GM03348 (cell line): ENCODE data around the gene RAD51B.
A peak's percentile ranks its signal among the peaks of the same experiment; 100 is the strongest.

Source experiments
- DNase-seq: peaks from one replicate; pipeline ENCODE4 v3.0.0; 2012; ENCODE audit warnings: low spot score

The RAD51B gene

GRCh38 chr14:67835596-67835995 lies 16.0 kb downstream of the RAD51B start:
- DNase-seq = no peak

DNA sequence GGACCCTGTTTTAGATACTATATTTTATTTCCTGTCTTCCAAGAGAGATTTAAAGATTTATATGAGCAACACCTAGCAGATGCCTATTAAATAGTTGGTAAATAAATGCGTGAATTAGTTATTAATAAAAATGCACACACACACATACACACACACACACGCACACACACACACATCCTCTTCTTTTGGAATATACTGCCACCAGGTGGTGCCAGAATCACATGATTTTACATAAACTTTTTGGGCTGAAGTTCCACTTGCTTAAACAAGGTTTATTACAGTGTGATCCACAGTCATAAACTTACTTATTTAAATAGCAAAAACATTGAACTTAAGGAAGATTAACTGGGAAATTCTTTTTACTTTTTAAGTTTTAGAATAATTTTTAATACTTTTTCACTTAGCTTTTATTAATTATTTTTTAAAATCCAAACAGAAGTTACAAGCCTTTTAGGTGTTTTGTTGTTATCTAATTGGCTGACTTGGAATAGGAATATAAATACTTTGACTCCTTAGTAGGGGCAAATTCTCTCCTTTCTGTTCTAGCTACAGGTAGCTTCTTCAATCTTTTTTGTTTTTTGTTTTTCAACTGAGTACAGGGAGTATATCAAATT lies 17.5 kb downstream of the RAD51B start:
- DNase-seq = peak; percentile 59

DNA sequence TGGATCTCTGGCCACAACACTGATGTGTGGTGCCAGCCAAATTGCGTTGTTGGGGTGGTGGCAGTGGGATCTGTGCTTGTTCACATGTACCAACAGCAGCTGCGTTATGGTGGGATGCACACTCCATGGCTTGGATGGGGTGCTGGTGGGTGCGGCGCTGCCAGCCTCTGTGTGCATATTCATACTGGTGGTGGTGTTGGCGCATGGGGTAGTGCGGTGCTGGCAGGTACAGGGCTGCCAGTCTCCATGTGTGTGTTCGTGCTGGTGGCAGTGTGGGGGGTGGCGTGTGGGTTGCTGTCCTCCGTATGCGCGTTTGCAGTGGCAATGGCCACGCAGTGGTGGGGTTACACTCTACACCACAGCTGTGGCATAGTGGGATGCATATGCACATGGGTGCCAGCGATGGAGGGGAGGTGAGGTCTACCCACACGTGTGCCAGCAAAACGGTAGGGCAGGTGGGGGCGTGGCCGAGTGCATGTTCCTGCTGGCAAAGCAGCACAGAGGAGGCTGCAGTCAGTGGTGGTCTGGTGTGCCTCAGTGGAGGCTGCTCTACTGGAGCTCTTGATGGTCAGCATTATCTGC lies 26.5 kb downstream of the RAD51B start:
- no peak for DNase-seq

- no peak for DNase-seq
Measured at GRCh38 chr14:67850066-67850830, 30.7 kb downstream of the RAD51B start.

- DNase-seq = no peak
Measured at GRCh38 chr14:67851785-67852410, 32.3 kb downstream of the RAD51B start.

DNA sequence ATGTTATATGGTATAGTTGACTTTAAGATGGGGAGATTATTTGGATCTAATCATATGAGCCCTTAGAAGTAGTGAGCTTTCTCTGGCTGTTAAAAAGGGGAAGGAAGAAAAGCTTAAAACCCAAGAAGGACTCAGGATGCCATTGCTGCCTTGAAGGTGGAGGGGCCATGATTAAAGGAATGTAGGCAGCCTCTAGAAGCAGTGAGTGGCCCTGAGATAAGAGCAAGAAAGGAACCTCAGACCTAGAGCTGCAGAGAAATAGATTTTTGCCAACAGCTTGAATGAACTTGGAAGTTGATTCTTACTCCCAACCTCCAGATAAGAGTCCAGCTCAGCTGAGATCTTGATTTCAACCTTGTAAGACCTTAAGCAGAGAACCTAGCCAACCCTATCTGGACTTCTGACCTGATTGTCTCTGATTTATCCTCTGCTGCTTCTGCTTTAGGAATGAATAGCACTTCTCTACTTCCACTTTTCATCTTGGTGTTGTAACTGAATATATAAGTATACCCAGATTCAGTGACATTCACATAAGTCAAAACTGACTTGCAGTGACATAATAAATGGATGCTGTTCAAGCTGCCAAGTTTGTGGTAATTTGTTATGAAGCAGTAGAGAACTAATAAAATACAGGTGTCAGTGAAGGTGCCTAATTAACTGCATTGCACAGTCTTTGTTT lies 33.5 kb downstream of the RAD51B start:
- no peak for DNase-seq

- DNase-seq = no peak
Measured at GRCh38 chr14:67853715-67854114, 34.1 kb downstream of the RAD51B start.

GRCh38 chr14:67856827-67857226 lies 37.2 kb downstream of the RAD51B start:
- peak; percentile 45 for DNase-seq

DNA sequence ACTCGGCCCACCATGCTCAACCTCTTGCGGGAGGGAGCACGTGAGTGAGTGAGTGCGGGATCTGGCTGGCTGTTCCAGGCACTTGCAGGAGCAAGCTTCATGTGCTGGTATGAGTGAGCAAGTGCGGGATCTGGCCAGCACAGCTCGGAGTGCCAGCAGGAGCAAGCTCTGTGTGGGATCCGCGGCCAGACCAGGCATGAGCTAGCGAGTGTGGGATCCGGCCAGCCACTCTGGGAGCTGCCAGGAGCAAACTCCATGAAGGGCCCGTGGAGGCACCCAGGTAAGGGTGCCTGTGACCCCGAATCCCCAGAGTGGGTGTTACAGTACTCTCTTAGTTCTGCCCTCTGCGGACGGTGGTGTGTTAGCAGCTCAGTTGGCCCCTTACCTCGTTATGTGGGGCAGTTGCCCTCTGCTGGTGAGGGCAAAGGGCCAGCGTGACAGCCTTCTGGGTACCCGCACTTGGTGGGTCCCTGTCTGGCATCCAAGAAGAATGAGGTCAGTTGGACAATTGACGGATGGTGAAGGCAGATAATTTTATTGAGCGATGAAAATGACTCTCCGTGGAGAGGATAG lies 38.3 kb downstream of the RAD51B start:
- no peak for DNase-seq

- DNase-seq = no peak
Measured at GRCh38 chr14:67859169-67859749, 39.7 kb downstream of the RAD51B start.

DNA sequence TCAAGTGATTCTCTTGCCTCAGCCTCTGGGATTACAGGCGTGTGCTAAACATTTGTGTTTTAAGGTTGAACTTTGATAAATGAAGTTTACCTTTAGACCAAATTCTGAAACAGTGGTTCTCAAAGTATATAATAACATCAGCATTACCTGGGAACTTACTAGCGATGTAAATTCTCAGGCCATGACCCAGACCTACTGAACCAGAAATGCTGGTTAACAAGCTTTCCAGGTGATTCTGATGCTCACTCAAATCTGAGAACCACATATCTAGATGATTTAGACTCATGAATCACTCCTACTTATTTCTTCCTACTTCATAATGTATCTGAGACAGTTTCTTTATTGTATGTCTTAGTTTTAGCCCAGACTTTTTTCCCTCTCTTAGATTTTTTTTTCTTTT lies 43.6 kb downstream of the RAD51B start:
- no peak for DNase-seq

- DNase-seq = no peak
Measured at GRCh38 chr14:67875175-67876006, 55.8 kb downstream of the RAD51B start.

- DNase-seq = no peak
Measured at GRCh38 chr14:67879026-67879425, 59.4 kb downstream of the RAD51B start.

DNA sequence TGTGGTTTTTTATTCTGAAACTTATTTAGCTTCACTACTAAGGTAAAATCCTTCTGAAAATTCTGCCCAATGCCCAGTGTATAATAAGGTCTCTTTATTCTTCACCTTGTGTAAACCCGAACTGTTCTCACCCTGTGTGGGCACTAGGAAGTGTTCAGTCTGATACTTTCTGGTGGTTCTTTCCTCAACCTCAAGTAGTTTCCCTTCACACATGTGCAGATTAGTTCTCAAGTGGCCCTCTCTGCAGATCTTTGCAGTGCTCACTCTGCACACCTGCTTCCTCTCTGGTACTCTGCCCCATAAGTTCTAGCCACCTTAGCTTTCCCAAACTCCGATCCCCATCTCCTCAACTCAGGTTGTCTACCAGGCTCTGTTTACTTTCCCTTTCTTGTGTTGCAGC lies 61.6 kb downstream of the RAD51B start:
- no peak for DNase-seq

- no peak for DNase-seq
Measured at GRCh38 chr14:67882986-67883555, 63.5 kb downstream of the RAD51B start.

DNA sequence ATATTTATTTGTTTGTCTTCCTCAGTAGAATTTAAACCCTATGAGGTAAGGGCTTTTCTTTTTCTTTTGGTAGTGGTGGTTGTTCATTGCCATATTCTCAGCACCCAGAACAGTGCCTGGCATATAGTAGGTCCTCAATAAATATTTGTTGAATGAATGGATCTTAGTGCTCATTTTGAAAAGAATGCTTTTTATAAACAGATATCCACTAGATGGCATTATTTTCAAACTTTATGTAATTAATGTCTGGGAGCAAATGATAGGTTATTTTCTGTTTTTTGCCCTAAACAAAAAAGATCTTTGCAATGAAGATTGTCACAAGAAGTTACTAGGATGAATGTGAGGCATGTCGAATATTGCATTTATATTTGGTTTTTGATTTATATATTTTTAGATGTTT lies 64.1 kb downstream of the RAD51B start:
- DNase-seq = peak; percentile 55

- DNase-seq = no peak
Measured at GRCh38 chr14:67886191-67886590, 66.6 kb downstream of the RAD51B start.

DNA sequence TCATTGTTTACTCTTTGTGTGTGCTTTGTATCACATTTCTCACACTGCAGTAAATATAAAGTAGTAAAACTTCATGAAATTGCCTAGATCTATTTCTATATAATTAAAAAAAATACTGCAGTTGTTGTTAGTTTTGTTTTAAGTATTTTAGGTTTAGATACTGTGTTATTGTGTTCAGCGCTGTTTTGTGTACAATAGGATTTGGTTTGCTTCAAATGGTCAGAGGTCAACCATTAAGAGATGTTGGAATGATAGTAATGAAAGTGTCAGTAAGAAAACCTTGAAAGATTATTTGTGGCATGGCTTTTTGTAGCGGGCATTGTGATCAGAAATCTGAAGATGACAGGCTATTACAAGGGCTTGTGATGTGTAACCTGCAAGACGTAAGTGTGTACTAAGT lies 67.9 kb downstream of the RAD51B start:
- DNase-seq = no peak

GRCh38 chr14:67889455-67889854 lies 69.9 kb downstream of the RAD51B start:
- DNase-seq = no peak

GRCh38 chr14:67892466-67893100 lies 73.0 kb downstream of the RAD51B start:
- DNase-seq = no peak
